GM12801 (cell line): ENCODE data around the gene MNAT1.

Experiments
- TF ChIP-seq, protein P1 (sequence below): IDR thresholded peaks from one replicate; pipeline ENCODE4 v1.5.1; 2011; ENCODE audit warnings: control low read depth; ENCODE audit not compliant: insufficient read length; ENCODE audit errors: extremely low read depth

MNAT1 gene

DNA sequence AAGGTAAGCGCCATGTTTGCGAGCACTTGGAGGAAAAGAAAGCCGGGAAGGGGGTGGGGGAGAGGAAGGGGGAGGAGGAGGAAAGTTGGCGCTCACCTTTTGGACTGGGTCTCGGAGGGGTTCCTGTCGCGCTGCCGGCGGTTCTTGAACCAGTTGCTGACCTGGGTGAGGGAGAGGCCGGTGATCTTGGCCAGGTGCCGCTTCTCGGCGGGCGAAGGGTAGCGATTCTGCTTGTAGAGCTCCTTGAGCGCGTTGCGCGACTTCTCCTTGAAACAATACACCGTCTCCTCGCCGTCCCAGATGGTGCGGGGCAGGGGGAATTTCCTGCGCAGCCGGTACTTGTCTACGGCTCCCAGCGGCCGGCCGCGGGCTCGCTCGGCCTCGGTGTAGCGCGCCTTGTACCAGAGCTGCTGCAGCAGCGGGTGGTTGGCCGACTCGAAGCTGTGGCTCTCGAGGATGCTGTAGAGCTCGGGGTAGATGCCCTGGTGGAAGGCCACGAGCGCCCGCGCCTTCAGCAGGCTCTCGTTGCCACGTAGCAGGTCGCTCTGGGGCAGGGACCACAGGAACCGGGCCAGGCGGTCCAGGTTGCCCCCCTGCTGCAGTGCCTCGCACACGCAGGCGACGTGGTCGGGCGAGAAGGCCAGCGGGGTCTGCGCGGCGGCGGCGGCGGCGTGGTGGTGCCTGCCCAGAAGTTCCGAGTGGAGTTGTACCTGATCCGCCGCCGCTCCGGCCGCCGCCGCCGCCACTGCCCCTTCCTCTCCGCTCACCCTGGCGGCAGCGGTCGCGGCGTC, 11.2 kb upstream of the MNAT1 start:
- TF ChIP-seq, protein P1, sequence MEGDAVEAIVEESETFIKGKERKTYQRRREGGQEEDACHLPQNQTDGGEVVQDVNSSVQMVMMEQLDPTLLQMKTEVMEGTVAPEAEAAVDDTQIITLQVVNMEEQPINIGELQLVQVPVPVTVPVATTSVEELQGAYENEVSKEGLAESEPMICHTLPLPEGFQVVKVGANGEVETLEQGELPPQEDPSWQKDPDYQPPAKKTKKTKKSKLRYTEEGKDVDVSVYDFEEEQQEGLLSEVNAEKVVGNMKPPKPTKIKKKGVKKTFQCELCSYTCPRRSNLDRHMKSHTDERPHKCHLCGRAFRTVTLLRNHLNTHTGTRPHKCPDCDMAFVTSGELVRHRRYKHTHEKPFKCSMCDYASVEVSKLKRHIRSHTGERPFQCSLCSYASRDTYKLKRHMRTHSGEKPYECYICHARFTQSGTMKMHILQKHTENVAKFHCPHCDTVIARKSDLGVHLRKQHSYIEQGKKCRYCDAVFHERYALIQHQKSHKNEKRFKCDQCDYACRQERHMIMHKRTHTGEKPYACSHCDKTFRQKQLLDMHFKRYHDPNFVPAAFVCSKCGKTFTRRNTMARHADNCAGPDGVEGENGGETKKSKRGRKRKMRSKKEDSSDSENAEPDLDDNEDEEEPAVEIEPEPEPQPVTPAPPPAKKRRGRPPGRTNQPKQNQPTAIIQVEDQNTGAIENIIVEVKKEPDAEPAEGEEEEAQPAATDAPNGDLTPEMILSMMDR = no peak

DNA sequence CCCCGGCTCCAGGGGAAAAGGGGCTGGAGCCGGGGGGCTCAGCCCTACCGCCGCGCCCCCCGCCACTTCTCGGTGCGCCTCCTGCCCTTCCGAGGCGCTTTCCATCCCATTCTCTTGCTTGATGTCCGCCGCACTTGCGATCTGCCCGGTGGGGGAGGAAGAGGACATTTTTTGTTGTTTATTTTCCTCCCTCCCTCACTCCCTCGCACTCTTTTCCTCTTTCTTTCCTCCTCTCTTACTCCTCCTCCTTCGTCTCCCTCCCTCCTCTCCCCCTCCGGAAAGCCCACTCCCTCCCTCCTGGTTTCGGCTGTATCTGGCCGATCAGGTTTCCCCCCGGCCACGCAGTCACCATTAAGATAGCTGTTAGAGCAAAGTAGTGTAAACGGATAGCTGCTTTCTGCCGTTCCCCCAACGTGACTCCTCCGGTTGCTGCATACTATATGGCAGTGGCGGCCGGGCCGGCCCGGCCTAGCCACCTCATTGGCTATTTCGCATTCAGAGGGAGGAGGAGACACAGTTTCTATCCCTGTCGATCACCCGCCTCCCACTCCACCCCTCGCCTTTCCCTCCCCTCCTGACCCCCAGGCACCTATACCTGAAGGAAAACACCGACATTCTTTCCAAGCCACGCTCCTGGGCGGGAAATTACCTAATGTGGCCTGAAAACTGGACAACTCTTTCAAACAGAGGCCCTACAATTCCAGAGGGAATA, 10.5 kb upstream of the MNAT1 start, which contains the start of gene SIX4:
Gene SIX4, minus strand, starts transcription at position 445 of the 712 bp plus-strand sequence. Its CDS starts 277 bp downstream, at position 168.
- TF ChIP-seq, protein P1 = no peak

DNA sequence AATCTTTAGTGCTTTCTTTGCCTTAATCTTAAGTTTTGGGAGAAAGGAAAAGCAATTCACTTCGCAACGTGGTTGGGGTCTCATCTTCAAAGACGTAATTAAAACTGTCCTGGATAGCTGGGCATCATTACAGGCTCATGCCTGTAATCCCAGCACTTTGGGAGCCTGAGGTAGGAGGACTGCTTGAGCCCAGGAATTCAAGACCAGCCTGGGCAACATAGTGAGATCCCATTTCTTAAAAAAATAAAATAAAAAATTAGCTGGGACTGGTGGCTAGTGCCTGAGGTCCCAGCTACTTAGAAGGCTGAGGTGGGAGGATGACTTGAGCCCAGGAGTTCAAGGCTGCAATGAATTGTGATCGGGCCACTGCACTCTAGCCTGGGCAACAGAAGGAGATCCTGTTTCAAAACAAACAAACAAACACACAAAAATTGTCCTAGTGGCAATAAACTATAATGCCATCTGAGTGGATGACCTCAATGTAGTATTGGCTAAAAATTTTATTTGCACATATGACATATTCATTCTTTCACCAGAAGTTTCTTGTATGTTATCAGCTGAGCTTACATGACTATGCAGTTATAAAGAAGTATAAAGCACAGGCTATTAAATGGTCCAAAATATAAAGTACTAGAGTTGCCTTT, 1.6 kb upstream of the MNAT1 start:
- TF ChIP-seq, protein P1 = no peak

DNA sequence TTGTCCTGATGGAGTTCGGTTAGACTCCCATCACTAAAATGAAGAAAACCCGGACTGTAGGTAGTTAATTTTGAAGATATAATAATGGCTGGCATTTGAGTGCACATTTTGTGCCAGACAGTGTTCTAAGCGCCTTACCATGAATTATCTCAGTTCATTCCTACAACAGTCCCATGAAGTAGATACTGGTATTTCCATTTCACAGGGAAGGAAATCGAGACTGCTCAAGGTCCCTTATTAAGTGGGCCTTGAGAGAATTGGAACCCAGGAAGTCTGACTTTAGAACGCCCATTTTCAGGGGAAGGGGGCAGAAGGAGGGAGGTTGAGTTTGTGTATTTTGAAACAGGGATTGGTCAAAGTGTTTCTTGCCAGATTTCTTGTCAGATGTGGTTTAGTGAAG, 855 bp downstream of the MNAT1 start:
- TF ChIP-seq, protein P1 = no peak

DNA sequence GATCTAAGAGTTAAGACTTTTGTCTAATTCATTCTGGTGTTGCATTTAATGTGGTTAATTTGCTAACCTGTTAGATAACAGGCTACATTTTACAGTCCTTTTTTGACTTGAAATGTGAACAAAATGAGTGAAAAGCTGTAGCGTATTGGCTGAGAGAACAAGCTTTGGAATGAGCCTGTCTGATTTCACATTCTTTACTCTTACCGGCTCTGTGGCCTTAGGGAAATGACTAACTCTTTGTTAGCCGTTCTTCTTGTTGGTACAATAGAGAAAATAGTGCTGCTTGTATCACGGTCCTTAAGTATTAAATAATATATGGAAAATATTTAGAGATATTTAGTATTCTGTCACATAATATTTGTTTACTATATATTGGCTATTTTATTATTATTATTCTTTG, 1.9 kb downstream of the MNAT1 start:
- TF ChIP-seq, protein P1 = no peak

DNA sequence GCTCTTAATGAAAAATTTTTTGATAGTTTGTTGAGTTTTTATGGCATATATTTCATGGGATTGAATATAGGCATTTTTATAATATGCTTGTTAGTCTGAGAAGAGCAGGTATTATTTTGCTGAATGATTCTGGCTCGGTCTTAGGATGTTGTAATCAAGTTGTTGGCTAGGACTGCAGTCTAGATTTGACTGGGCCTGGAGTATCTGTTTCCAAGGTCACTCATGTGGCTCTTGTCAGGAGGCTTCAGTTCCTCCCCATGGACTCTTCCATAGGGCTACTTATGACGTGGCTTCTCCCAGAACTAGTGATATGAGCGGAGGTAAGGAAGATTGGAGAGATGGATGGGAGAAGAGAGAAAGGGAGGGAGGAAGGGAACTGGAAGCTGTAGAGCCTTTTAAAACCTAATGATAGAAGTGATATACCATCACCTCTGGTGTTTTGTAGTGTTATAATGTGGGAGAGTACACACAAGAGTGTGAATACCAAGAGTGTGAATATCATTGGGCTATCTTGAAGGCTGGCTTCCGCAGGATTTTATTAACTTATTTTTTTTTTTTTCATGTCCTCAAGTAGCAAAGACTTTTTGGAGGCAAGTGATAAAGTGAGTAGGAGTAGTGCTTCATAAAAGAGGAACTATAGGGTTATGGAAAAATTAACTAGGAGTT, 4.4 kb downstream of the MNAT1 start:
- TF ChIP-seq, protein P1 = no peak

DNA sequence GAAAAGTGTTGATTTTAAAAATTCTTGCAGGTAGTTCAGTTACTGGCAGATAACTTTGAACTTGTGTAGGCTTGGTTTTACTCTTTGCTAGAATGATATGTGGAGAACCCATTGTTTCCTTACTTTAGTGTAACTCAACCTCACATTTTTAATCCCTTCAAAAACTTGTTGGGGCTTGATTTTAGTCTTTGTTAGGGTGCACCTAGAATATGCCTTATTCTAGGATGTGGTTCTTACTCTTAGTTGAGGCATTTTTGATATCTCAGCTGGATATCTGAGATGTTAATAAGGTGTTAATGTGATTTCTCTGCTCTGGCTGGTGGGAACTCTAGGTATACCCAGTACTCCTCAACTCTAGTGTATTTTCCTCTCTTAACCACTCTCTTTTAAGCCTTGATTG, 10.0 kb downstream of the MNAT1 start:
- TF ChIP-seq, protein P1 = no peak
